NT2/D1 (cell line): ENCODE data around the gene SRSF4.

ENCODE experiments used
- DNase-seq: peaks from one replicate; pipeline ENCODE4 v3.0.0-alpha.2; 2011; ENCODE audit warnings: low read depth, low spot score
- H3K27me3 ChIP-seq: 2 replicates; pipeline ENCODE4 v1.6.0; 2011; ENCODE audit warnings: mild to moderate bottlenecking; ENCODE audit not compliant: insufficient read length, insufficient read depth
- H3K36me3 ChIP-seq: 2 replicates; pipeline ENCODE4 v1.6.1; 2011; ENCODE audit warnings: mild to moderate bottlenecking, low read length, mixed read lengths; ENCODE audit not compliant: insufficient read depth, insufficient read length
- H3K4me1 ChIP-seq: 2 replicates; pipeline ENCODE4 v1.5.1; 2011; ENCODE audit not compliant: insufficient read depth, insufficient read length
- H3K4me3 ChIP-seq: 2 replicates; pipeline ENCODE4 v1.5.1; 2011; ENCODE audit warnings: low read depth; ENCODE audit not compliant: insufficient read length
- H3K9ac ChIP-seq: 2 replicates; pipeline ENCODE4 v1.6.0; 2011; ENCODE audit warnings: low read depth; ENCODE audit not compliant: insufficient read length
- H3K9me3 ChIP-seq: 2 replicates; pipeline ENCODE4 v1.5.1; 2011; ENCODE audit warnings: mild to moderate bottlenecking, low read length; ENCODE audit not compliant: insufficient read depth
- SUZ12 ChIP-seq: IDR thresholded peaks from 2 replicates; pipeline ENCODE4 v1.6.1; 2011; ENCODE audit not compliant: insufficient read length, insufficient read depth; ENCODE audit errors: extremely low read depth
- YY1 ChIP-seq: IDR thresholded peaks from 2 replicates; pipeline ENCODE4 v1.6.1; 2011; ENCODE audit not compliant: insufficient read length, insufficient read depth
- ZNF274 ChIP-seq: IDR thresholded peaks from 2 replicates; pipeline ENCODE4 v1.6.1; 2011; ENCODE audit warnings: mild to moderate bottlenecking, low read depth, low read length

The SRSF4 gene

DNA sequence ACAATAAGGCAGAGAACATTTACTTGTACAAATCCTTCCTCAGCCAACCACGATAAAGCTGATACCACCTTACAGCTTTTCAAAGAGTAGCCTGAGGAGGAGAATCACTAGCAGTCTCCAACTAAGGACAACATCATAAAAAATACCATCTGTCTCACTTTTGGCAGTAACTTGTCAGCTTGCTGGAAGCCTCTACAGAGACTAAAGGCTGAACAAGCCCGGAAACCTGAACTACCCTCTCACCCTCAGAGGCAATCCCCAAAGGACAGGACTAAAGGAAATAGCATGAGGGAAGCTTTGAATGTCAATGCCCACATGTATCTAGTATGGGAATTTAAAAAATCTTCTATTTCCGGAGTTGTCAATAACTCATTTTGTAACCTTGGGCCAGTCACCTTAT, 10.6 kb downstream of the SRSF4 start:
- Histone ChIP-seq H3K27me3 (no peaks in the 10 kb centered on the region), H3K4me3 (no peak overlapping the region), H3K4me1 (peaks cover 7% of the 10 kb centered on the region), H3K9ac (no peak overlapping the region), H3K9me3 (no peaks in the 10 kb centered on the region), H3K36me3 (peaks cover 67% of the 10 kb centered on the region)
- DNase-seq, result no peak
- TF ChIP-seq SUZ12, result no peak
- no peak for TF ChIP-seq ZNF274
- TF ChIP-seq YY1, result no peak

DNA sequence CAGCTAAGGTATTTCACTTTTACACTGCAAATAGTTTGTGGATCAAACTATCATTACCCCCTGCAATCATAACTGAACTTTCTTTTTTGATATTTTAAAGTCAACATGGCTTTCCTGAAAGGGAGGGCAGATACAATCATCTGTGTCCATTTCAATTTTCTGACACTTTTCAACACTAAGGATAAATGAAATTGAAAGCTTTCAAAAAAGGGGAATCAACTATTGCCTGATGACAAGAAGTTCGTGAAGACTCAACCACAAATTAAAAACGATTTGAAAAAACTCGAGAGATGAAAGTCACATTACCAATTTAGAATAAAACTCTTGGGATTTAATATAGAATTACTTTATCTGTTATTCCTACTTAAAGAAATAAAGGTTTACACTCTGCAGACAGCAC, 11.7 kb downstream of the SRSF4 start:
- Histone ChIP-seq H3K9me3 (no peaks in the 10 kb centered on the region), H3K4me3 (no peak overlapping the region), H3K9ac (no peak overlapping the region), H3K36me3 (peaks cover 75% of the 10 kb centered on the region), H3K27me3 (no peaks in the 10 kb centered on the region), H3K4me1 (peaks cover 10% of the 10 kb centered on the region)
- DNase-seq, result no peak
- TF ChIP-seq SUZ12, result no peak
- TF ChIP-seq ZNF274, result no peak
- no peak for TF ChIP-seq YY1

DNA sequence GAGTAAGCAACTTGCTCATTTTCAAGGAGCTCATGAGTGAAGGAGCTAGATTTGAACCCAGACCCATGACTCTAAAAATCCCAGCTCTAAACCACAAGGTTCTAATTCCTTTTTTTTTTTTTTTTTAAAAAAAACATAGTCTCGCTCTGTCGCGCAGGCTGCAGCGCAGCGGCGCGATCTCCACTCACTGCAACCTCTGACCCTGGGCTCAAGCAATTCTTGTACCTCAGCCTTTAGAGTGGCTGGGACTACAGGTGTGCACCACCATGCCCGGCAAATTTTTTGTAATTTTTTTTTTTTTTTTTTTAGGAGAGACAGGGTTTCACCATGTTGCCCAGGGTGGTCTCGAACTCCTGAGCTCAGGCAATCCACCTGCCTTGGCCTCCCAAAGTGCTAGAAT, 13.8 kb downstream of the SRSF4 start:
- Histone ChIP-seq H3K27me3 (no peaks in the 10 kb centered on the region), H3K9me3 (no peaks in the 10 kb centered on the region), H3K9ac (no peak overlapping the region), H3K4me3 (no peak overlapping the region), H3K4me1 (peaks cover 13% of the 10 kb centered on the region), H3K36me3 (peaks cover 93% of the 10 kb centered on the region)
- TF ChIP-seq ZNF274 (no peak), YY1 (no peak), SUZ12 (no peak)
- DNase-seq, result no peak

DNA sequence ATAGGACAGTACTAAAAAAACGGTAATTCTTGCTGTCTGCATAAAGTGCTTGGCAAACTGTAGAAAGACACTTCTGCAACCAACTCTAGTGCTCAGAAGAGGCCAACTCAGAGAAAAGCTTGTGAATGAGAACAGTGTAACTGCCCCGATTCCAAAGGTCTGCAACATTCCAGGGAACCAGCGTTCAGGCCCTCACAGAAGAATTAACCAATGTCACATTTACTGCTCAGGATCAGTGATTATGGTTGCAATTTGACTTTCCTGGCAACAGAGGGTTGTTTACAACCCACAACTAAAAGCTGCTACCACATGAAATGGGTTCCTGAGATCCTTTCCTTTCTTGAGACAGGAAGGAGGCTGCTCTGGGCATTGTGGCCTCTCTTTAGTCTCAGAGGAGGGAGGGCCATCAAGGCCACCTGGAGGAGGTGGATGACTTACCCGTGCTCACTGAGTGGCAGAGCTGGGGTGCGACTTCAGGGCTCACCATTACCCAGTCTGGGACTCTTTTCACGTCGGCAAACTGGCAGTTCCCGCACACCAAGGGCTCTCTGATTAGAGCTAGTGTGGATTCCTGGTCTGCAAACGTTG, 15.3 kb downstream of the SRSF4 start:
- Histone ChIP-seq H3K9me3 (no peaks in the 10 kb centered on the region), H3K36me3 (peaks cover 94% of the 10 kb centered on the region), H3K27me3 (no peaks in the 10 kb centered on the region), H3K9ac (no peak overlapping the region), H3K4me1 (peaks cover 10% of the 10 kb centered on the region), H3K4me3 (no peak overlapping the region)
- no peak for DNase-seq
- TF ChIP-seq SUZ12 (no peak), ZNF274 (no peak), YY1 (no peak)

DNA sequence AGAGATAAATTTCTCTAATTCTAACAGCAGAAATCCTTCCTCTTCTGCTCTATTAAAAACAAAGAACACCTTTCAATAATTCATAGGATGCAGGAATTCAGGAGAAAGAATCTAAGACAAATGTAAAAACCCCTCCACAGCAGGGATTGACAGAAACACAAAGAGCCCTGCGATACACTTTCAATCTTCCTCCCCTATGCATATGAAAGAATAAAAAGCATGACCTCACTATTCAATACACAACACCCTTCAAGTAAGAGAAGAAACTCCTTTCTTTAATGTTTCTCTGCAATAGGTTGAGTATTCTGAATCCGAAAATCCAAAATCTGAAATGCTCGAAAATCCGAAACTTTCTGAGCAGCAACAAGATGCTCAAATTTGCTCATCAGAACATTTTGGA, 17.1 kb downstream of the SRSF4 start:
- no peak for TF ChIP-seq SUZ12
- no peaks in the 10 kb centered on the region for H3K9me3 ChIP-seq

DNA sequence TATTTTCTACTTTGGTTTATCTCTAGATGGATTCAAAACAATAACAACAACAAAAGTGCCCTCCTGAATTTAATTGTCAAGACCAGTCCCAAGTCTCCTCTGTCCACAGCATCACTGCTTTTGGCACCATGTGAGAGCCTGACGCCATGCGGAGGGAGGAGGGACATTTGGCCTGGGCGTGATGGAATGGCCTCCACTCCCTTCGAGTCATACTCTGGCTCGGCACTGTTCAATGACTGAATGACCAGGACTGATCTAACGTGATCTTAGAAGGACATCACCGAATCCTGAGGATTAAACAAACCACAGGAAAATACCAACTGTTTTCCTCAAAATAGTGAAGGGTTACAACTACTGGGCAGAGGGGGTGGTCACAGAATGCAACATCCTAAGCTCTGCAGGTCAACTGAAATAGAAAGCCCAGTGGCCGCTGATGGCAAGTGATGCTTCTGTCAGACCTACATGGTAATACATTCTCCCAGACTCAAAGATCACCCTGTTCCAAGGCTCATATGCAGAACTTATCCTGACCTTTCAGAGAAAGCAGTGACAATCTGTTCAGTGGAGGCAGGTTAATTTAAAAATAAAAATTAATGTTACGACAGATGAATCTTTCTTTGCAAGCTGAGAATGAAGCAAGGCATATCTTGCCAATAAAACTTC, 19.1 kb downstream of the SRSF4 start:
- Histone ChIP-seq H3K9me3 (no peaks in the 10 kb centered on the region), H3K4me1 (peaks cover 10% of the 10 kb centered on the region), H3K27me3 (no peaks in the 10 kb centered on the region), H3K9ac (no peak overlapping the region), H3K4me3 (no peak overlapping the region), H3K36me3 (peaks cover 96% of the 10 kb centered on the region)
- DNase-seq, result no peak
- TF ChIP-seq ZNF274 (no peak), SUZ12 (no peak), YY1 (no peak)

More for the DNA sequence above, 17.1 kb downstream of the SRSF4 start:
- H3K36me3 ChIP-seq, result peaks cover 94% of the 10 kb centered on the region
- H3K9ac ChIP-seq, result no peak overlapping the region
- H3K4me1 ChIP-seq, result peaks cover 10% of the 10 kb centered on the region
- no peak overlapping the region for H3K4me3 ChIP-seq
- peak; percentile 67 for DNase-seq
- H3K27me3 ChIP-seq, result no peaks in the 10 kb centered on the region

DNA sequence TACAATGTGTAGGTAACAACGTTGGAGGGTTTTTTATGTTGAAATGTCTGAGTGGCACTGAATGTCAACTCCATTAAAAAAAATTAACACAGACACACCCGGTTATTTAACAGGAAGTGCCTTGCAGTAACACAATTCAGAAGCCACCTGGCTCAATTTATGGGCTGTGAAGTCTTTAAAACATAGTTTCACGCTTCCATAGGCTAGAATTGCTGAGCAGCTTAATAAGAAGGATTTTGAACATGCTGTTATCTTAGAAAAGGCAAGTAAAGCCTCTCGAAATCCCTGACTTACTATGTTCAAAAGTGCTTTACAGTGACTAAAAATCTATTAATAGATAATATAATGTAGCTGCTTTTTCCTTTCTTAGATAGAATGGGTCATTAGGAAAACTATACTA, 19.7 kb downstream of the SRSF4 start:
- no peaks in the 10 kb centered on the region for H3K9me3 ChIP-seq
- no peak for DNase-seq
- no peaks in the 10 kb centered on the region for H3K27me3 ChIP-seq
- TF ChIP-seq SUZ12 (no peak), ZNF274 (no peak), YY1 (no peak)
- H3K4me3 ChIP-seq, result no peak overlapping the region
- H3K4me1 ChIP-seq, result peaks cover 10% of the 10 kb centered on the region
- peaks cover 97% of the 10 kb centered on the region for H3K36me3 ChIP-seq
- H3K9ac ChIP-seq, result no peak overlapping the region

DNA sequence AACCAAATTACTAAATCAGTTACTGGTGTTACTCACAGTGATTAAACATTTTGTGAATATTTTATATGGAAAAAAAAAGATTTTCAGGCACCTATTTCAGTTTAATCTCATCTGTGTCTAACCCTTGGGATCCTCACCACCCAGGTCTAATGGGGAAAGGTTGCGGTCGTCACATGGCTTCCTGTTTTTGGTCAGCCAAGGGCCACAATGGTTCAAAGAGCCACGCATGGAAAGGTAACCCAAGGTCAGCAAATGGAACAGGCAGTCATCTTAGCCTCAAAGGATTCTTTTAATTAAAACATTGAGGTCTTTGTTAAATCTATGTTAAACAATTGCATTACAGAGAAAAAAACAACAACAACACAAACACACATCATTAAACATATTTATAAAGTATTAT, 21.9 kb downstream of the SRSF4 start:
- H3K4me1 ChIP-seq, result peaks cover 3% of the 10 kb centered on the region
- H3K27me3 ChIP-seq, result no peaks in the 10 kb centered on the region
- no peak for DNase-seq
- no peak overlapping the region for H3K9ac ChIP-seq
- TF ChIP-seq ZNF274, result no peak
- TF ChIP-seq YY1, result no peak
- TF ChIP-seq SUZ12, result no peak
- no peaks in the 10 kb centered on the region for H3K9me3 ChIP-seq
- no peak overlapping the region for H3K4me3 ChIP-seq
- peaks cover 95% of the 10 kb centered on the region for H3K36me3 ChIP-seq
